ENCODE measurements around the gene STOX2.
"Not testable (repeated sequence)": the region's sequence is repeated elsewhere in the genome, so short reads cannot be mapped to it uniquely, and the experiment has no call there.

STOX2 gene

DNA sequence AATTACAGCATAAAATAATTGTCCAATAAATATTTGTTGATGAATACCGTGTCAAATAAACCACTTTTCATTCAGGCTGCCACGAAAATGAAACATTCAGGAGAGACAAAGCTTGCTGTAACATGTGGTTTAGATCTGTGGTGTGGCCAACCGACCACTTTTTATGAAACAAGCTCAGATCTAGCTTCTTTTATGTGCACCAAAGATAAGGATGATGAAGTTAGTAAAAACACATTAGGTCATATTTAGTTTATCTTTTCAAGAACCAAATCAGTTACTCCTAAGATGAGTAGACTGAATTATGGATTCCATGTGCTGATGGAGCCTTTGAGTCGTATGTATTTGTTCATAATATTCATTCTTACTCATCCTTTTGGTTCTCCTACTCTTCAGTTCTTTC is 35.8 kb downstream of the STOX2 start:
- no peak overlapping the region for H3K4me3 ChIP-seq (ENCODE audit: control insufficient read depth, low read depth, low read length)
- no peak for DNase-seq (ENCODE audit: low read depth)
- TF ChIP-seq, protein P1, sequence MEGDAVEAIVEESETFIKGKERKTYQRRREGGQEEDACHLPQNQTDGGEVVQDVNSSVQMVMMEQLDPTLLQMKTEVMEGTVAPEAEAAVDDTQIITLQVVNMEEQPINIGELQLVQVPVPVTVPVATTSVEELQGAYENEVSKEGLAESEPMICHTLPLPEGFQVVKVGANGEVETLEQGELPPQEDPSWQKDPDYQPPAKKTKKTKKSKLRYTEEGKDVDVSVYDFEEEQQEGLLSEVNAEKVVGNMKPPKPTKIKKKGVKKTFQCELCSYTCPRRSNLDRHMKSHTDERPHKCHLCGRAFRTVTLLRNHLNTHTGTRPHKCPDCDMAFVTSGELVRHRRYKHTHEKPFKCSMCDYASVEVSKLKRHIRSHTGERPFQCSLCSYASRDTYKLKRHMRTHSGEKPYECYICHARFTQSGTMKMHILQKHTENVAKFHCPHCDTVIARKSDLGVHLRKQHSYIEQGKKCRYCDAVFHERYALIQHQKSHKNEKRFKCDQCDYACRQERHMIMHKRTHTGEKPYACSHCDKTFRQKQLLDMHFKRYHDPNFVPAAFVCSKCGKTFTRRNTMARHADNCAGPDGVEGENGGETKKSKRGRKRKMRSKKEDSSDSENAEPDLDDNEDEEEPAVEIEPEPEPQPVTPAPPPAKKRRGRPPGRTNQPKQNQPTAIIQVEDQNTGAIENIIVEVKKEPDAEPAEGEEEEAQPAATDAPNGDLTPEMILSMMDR (conservative IDR thresholded peaks at IDR 0.05; ENCODE audit: control insufficient read depth, insufficient read depth, low read depth, low read length) = no peak

DNA sequence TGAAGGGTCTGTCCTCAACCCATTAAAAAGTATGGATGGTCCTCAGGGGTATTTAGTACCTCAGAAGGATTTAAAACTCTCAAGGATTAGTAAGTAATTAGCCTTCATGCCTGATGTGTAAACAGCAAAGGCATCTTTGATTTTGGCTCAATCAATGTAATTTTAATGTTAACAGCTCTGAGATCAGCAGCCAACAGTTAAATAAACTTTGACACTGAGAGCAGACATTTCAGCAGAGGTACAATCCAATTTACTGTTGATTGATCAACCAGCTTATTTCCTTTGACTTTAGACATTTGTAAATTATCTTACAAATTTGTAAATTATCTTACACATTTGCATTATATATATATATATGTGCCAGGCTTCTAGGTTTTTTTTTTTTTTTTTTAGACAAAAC is 36.9 kb downstream of the STOX2 start:
- no peak for DNase-seq (ENCODE audit: low read depth)
- no peak overlapping the region for H3K4me3 ChIP-seq (ENCODE audit: control insufficient read depth, low read depth, low read length)
- TF ChIP-seq, protein P1 (conservative IDR thresholded peaks at IDR 0.05; ENCODE audit: control insufficient read depth, insufficient read depth, low read depth, low read length) = no peak

DNA sequence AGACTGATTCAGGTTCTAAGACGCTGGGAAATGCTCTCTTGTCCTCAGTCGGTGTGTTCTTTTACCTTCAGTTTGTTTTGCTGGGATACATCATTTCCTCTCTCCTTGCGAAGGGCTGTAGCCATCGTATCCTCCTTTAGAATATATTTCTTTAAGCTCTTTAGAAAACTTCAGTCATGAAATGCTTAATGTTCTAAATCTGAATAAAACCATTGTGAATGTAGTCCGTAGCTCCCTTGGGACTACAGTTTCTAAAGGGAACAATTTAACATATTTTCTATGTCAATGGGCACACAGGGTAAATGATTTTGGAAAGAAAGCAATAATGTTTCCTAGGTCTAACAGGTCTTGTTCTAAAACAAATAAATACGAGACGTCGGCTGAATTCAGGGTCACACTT is 40.6 kb downstream of the STOX2 start:
- no peak for DNase-seq (ENCODE audit: low read depth)
- TF ChIP-seq, protein P1 (conservative IDR thresholded peaks at IDR 0.05; ENCODE audit: control insufficient read depth, insufficient read depth, low read depth, low read length) = no peak
- H3K4me3 ChIP-seq (ENCODE audit: control insufficient read depth, low read depth, low read length) = no peak overlapping the region

DNA sequence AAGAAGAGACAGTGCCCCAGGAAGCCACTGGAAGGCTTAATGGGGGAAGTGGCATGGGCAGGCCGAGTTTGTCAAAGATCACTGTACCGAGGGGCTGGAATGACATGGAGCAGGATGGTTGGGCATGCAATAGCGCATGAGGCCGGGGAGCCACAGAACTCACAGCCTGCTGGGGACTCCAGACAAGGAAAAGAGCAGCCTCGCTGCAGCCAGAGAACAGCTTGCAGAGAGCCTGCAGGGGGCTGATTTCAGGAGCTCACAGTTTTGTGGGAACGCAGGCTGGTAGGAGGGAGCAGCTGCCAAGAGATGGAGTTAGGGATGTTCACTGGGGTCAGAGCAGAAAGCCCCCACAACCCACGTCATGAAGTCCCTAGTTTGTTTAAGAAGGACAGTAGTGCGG is 45.4 kb downstream of the STOX2 start:
- no peak for DNase-seq (ENCODE audit: low read depth)
- no peak overlapping the region for H3K4me3 ChIP-seq (ENCODE audit: control insufficient read depth, low read depth, low read length)
- TF ChIP-seq, protein P1 (conservative IDR thresholded peaks at IDR 0.05; ENCODE audit: control insufficient read depth, insufficient read depth, low read depth, low read length) = no peak

DNA sequence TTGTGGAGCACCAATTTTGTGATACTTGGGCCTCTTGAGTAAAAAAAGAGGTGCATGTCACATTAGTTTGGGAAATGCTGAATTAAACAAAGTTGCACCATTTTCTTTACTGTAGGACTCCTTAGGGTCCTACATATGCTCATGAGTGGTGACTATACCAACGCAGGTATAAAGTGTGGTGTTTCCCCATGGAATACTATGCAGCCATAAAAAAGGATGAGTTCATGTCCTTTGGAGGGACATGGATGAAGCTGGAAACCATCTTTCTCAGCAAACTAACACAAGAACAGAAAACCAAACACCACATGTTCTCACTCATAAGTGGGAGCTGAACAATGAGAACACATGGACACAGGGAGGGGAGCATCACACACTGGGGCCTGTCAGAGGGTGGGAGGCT is 47.5 kb downstream of the STOX2 start:
- DNase-seq (ENCODE audit: low read depth); H3K4me3 ChIP-seq (ENCODE audit: control insufficient read depth, low read depth, low read length): not testable (repeated sequence)

DNA sequence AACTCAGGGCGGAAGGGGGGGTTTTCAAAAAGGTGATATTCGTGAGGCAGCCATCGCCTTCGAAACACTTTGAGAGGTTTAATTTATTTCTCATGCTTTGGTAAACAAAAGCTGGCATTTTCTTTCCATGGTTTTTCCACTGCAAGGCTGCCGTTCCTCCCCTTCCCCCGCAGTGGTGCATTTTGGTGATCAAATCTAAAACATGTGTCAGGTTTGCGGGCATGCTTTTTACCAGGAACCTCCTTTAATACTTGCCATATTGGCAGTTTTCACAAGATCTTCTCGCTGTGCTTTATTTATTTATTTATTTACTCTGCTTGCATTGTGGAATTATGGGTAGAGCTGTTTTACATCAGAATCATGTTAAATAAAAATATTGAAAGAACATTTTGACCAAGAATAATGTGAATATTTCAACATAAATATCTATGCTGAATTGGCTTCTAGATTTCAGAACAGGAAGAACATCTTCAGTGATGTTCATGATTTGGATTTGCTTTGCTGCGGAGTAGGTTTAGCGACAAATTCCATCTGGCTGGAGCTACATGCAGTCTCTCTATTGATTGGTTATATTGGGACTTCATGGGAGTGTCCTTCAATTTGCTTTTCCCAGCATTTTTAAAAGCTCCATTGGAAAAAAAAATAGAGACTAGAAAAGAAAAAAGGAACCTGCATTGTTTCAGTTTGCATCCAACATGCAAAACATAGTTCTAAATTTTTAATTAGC is 54.4 kb downstream of the STOX2 start:
- no peak overlapping the region for H3K4me3 ChIP-seq (ENCODE audit: control insufficient read depth, low read depth, low read length)
- peak; percentile 3 for DNase-seq (ENCODE audit: low read depth)
- TF ChIP-seq, protein P1 (conservative IDR thresholded peaks at IDR 0.05; ENCODE audit: control insufficient read depth, insufficient read depth, low read depth, low read length) = no peak

DNA sequence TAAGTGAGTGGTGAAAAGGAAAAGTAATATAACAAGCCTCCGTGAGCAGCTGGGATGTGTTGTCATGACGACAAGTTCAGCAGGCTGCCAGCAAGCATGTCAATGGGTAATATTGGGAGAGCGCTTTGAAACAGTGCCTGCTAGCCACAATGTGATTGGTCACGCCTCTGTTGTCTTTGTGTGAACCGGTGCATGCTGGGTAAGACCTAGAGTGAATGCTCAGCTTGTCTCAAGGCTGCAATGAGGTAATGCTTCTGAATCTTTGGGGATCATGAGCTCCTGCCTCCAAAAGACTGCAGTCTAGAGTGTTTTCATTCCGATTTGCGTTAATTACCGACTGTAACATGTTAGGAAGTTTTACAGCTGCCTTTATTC is 54.9 kb downstream of the STOX2 start:
- DNase-seq (ENCODE audit: low read depth) = peak; percentile 74
- TF ChIP-seq, protein P1 (conservative IDR thresholded peaks at IDR 0.05; ENCODE audit: control insufficient read depth, insufficient read depth, low read depth, low read length) = no peak
- no peak overlapping the region for H3K4me3 ChIP-seq (ENCODE audit: control insufficient read depth, low read depth, low read length)
